ENCODE measurements around the gene FUT4.

Gene FUT4

DNA sequence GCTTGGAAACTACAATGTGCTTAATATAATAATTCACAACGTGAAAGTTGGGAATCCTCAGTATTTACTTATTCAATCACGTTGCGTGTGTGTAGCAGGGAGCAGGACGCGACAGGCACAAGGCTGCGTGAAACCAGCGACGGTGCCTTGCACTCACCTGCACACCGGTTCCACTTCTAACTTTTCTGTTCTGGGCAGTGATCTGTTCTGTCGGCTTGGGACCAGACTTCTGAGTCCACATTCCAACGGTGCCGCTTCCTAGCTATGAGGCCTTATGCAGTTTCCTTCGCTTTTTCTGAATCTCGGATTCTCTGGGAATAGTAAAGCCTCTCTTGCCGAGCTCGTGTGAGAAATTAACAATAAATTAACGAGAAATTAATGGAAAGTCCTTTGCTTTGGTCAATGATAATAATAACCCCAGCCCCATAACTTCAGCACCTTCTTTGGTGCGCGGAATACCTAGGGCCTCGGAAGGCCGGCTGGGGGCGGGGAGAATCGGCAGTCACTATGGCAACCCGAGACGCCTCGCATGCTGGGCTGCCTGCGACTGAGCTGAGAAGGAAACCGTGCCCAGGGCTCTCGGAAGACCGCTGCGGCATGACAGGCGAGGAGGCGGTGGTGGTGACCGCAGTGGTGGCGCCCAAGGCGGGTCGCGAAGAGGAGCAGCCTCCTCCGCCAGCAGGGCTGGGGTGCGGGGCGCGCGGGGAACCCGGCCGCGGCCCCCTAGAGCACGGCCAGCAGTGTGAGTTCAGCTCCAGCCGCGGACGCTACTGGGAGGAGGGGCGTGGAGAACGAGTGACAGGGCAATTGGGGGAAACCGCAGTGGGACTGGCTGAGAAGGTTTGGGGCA is 31.6 kb upstream of the FUT4 start, which contains the start of gene C11orf97:
Gene C11orf97, plus strand, starts transcription at position 530 of the 850 bp plus-strand sequence. Its CDS starts 68 bp downstream, at position 598.
- no peak for TF ChIP-seq CTCF (conservative IDR thresholded peaks at IDR 0.05; ENCODE audit: low read depth, low read length)
- peak; percentile 48 for DNase-seq (ENCODE audit: low read depth)
- H3K4me3 ChIP-seq (ENCODE audit: low read depth, low read length): peak within 1 kb of the TSS; percentile 68

GRCh38 chr11:94513091-94513490 is 30.6 kb upstream of the FUT4 start:
- H3K4me3 ChIP-seq (ENCODE audit: low read depth, low read length): no peak overlapping the region
- no peak for TF ChIP-seq CTCF (conservative IDR thresholded peaks at IDR 0.05; ENCODE audit: low read depth, low read length)
- no peak for DNase-seq (ENCODE audit: low read depth)

GRCh38 chr11:94515398-94515797 is 28.3 kb upstream of the FUT4 start:
- no peak for DNase-seq (ENCODE audit: low read depth)
- TF ChIP-seq CTCF (conservative IDR thresholded peaks at IDR 0.05; ENCODE audit: low read depth, low read length): no peak
- no peak overlapping the region for H3K4me3 ChIP-seq (ENCODE audit: low read depth, low read length)

DNA sequence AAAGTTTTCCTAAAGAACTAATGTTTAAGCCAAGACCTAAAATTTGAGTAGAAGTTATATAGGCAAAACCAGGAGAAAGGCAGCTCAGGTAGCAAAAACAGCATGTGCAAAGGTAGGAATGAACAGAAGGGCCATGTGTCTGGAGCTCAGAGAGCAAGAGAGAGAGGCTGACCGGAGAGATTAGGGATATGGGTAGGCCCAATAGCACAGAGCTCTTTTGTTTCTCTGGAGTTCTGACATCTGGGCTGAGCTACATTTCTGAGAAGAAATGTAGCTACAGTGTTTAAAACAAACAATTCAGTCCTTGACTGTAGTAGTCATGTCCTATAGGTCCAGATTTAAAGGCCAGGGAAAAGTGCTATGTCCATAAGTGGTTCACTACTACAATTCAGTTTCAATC is 27.0 kb upstream of the FUT4 start:
- DNase-seq (ENCODE audit: low read depth): no peak
- H3K4me3 ChIP-seq (ENCODE audit: low read depth, low read length): no peak overlapping the region
- TF ChIP-seq CTCF (conservative IDR thresholded peaks at IDR 0.05; ENCODE audit: low read depth, low read length): no peak

- no peak overlapping the region for H3K4me3 ChIP-seq (ENCODE audit: low read depth, low read length)
- DNase-seq (ENCODE audit: low read depth): no peak
- no peak for TF ChIP-seq CTCF (conservative IDR thresholded peaks at IDR 0.05; ENCODE audit: low read depth, low read length)
Measured at GRCh38 chr11:94518300-94518699, 25.4 kb upstream of the FUT4 start.

DNA sequence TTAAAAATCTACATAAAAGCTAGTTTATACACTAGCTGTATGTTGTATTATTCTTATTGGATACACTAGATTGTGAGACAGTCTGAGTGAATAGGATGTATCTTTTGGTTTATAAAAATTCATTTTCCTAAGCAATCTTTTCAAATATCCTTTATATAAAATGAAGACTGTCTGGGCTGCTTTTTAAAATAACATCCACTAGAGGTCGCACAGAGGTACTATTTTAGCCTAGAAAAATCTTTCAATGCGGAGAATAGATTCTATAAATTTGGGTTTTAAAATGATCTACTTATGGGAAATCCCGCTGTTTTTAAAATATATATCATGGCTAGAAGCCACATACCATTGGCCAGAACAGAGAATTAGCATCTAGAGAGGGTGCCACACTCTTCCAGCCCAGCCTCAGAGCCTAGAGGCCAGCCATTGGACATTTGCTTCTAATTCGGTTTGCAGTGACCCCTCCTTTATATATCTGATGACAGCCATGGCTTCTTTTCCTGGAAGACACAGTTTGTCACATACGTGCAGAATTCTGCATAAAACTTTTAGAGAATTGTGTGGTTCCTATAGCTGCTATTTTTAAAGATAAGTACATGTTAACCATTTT is 24.1 kb upstream of the FUT4 start:
- DNase-seq (ENCODE audit: low read depth): peak; percentile 62
- TF ChIP-seq CTCF (conservative IDR thresholded peaks at IDR 0.05; ENCODE audit: low read depth, low read length): peak; percentile 64

More for the DNA sequence above, 24.1 kb upstream of the FUT4 start:
- H3K4me3 ChIP-seq (ENCODE audit: low read depth, low read length): no peak overlapping the region

Measured in choroid plexus epithelial cell (primary cell).